Hepatocyte (in vitro differentiated cells): ENCODE results near the gene STX4.

Experiments
- CTCF ChIP-seq: fragments of 200-600 bp; sonication (generic); IDR thresholded peaks from 2 replicates; pipeline ENCODE4 v1.5.1; 2016; ENCODE audit warnings: antibody characterized with exemption, mild to moderate bottlenecking; ENCODE audit not compliant: poor library complexity
- EZH2 ChIP-seq: fragments of 200-600 bp; sonication (generic); IDR thresholded peaks from 2 replicates; pipeline ENCODE4 v1.6.1; 2016; ENCODE audit warnings: antibody characterized with exemption, mild to moderate bottlenecking, borderline replicate concordance

- TF ChIP-seq EZH2 (no peak), CTCF (no peak)
These were observed 8.0 kb upstream of the STX4 start for GRCh38 chr16:31025339-31025738.
